Neutrophil (primary cell): ENCODE measurements around the gene TPBGL.
A peak's percentile ranks its signal among the peaks of the same experiment; 100 is the strongest.

ENCODE experiments used
- H3K27ac ChIP-seq: fragments of 200-600 bp; sonication (generic); 2 replicates; pipeline ENCODE4 v1.5.1; 2016; ENCODE audit warnings: mild to moderate bottlenecking, moderate library complexity
- H3K27me3 ChIP-seq: fragments of 200-600 bp; sonication (generic); 2 replicates; pipeline ENCODE4 v1.6.0; 2016; ENCODE audit warnings: mild to moderate bottlenecking
- H3K36me3 ChIP-seq: fragments of 200-600 bp; sonication (generic); 2 replicates; pipeline ENCODE4 v1.5.1; 2017
- H3K4me1 ChIP-seq, 2 experiments: fragments of 200-600 bp in 1 of 2; sonication (generic) in 1 of 2; 1 replicate in 1 of 2; 2 replicates in 1 of 2; pipeline versions ENCODE4 v1.5.1 to v1.6.1; 2013 to 2016; ENCODE audit warnings: low read depth in 1 of 2, low read length in 1 of 2, mild to moderate bottlenecking in 1 of 2, moderate library complexity in 1 of 2; ENCODE audit not compliant: control insufficient read depth in 1 of 2, insufficient read depth in 1 of 2
- H3K4me3 ChIP-seq, 2 experiments: fragments of 200-600 bp in 1 of 2; sonication (generic) in 1 of 2; 1 replicate in 1 of 2; 2 replicates in 1 of 2; pipeline ENCODE4 v1.5.1; 2013 to 2016; ENCODE audit warnings: low read depth in 1 of 2, low read length in 1 of 2, mild to moderate bottlenecking in 1 of 2, moderate library complexity in 1 of 2
- H3K9me3 ChIP-seq: fragments of 200-600 bp; sonication (generic); 2 replicates; pipeline ENCODE4 v1.5.1; 2016
- CTCF ChIP-seq: fragments of 200-600 bp; sonication (generic); IDR thresholded peaks from 2 replicates; pipeline ENCODE4 v1.5.1; 2016; ENCODE audit warnings: antibody characterized with exemption

TPBGL gene

GRCh38 chr11:75204012-75204674 lies 36.4 kb upstream of the TPBGL start:
- no peak for TF ChIP-seq CTCF
- no peaks in the 10 kb centered on the region for H3K9me3 ChIP-seq
- H3K4me1 ChIP-seq, result no peaks in the 10 kb centered on the region
- H3K27me3 ChIP-seq, result peaks cover 31% of the 10 kb centered on the region
- no peak overlapping the region for H3K4me3 ChIP-seq
- no peaks in the 10 kb centered on the region for H3K36me3 ChIP-seq
- H3K27ac ChIP-seq, result no peak overlapping the region

GRCh38 chr11:75204685-75205563 lies 35.6 kb upstream of the TPBGL start:
- Histone ChIP-seq H3K27ac (no peak overlapping the region), H3K9me3 (no peaks in the 10 kb centered on the region), H3K4me3 (no peak overlapping the region), H3K27me3 (peaks cover 31% of the 10 kb centered on the region), H3K4me1 (no peaks in the 10 kb centered on the region), H3K36me3 (no peaks in the 10 kb centered on the region)
- TF ChIP-seq CTCF, result peak; percentile 67

- no peak for TF ChIP-seq CTCF
- Histone ChIP-seq H3K27me3 (peaks cover 31% of the 10 kb centered on the region), H3K9me3 (no peaks in the 10 kb centered on the region), H3K4me3 (no peak overlapping the region), H3K4me1 (no peaks in the 10 kb centered on the region), H3K36me3 (no peaks in the 10 kb centered on the region), H3K27ac (no peak overlapping the region)
Measured at GRCh38 chr11:75205564-75206020, 35.0 kb upstream of the TPBGL start.

GRCh38 chr11:75208446-75208845 lies 32.1 kb upstream of the TPBGL start:
- H3K36me3 ChIP-seq, result no peaks in the 10 kb centered on the region
- TF ChIP-seq CTCF, result no peak
- H3K9me3 ChIP-seq, result no peaks in the 10 kb centered on the region
- peaks cover 31% of the 10 kb centered on the region for H3K27me3 ChIP-seq
- H3K4me1 ChIP-seq, result no peaks in the 10 kb centered on the region
- H3K4me3 ChIP-seq, result no peak overlapping the region
- no peak overlapping the region for H3K27ac ChIP-seq

- H3K4me1 ChIP-seq, result no peaks in the 10 kb centered on the region
- no peaks in the 10 kb centered on the region for H3K36me3 ChIP-seq
- peaks cover 28% of the 10 kb centered on the region for H3K27me3 ChIP-seq
- no peak overlapping the region for H3K4me3 ChIP-seq
- H3K9me3 ChIP-seq, result no peaks in the 10 kb centered on the region
- TF ChIP-seq CTCF, result no peak
- no peak overlapping the region for H3K27ac ChIP-seq
Measured at GRCh38 chr11:75212411-75212810, 28.2 kb upstream of the TPBGL start.
